Left renal pelvis (tissue), 4 donors: ENCODE results near the gene ETS1. TPM values are rescaled to one million over a fixed set of nuclear protein-coding genes. Genes with fewer than 3 reads are reported as not detected.
A peak's percentile ranks its signal among the peaks of the same experiment; 100 is the strongest.

ENCODE experiments used
- DNase-seq, 4 donors: peaks; one replicate each; pipeline ENCODE4 v3.0.0-alpha.2; 2013; ENCODE audit warnings: low read depth in 4 of 4, low spot score in 3 of 4
- polyA plus RNA-seq, 4 donors: library from polyadenylated mRNA; unstranded; fragments of 120-200 nt; gene quantifications; one replicate each; pipeline ENCODE4 v1.2.1, GENCODE V29; 2013; ENCODE audit not compliant: insufficient read length in 4 of 4

Gene ETS1
- polyA plus RNA-seq, 4 donors: 61.3 to 83.5 (median 70.9) TPM

DNA sequence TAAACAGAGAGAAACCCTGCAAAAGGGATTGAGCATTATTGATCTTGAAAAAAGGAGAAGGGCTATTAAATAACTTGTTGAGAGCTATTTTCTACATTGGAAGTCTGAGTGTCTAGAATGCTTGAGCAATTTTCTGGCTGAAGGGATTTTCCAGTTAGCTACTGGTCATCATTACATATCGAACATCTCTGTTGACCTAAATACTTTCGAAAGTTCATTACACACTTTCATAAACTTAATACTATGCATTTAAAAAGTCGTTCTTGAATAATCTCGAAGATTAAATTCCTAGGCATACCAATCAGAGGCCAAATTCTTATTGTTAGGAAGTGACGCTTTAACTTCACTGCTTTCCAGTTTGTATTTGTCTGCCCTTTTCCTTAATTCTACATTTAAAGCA, 13.7 kb downstream of the ETS1 start:
- DNase-seq: no peak

DNA sequence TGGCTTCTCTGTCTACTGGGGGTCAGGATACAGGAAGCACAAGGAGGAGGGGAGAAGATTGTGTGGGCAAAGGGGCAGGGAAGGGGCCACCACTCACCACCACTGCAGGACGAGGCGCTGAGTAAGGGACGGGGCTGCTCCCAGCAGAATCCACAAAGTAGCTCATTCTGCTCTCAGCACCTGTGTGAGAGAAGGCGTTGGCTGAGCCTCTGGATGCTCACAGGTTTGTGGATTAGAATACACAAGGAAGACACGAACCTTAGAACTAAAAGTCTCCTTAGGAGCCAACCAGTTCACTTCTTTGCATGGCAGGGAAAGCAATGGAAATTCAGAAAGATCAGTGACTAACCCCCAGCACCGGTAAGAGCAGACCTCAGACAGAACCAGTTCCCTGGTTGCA, 14.4 kb downstream of the ETS1 start:
- no peak for DNase-seq

DNA sequence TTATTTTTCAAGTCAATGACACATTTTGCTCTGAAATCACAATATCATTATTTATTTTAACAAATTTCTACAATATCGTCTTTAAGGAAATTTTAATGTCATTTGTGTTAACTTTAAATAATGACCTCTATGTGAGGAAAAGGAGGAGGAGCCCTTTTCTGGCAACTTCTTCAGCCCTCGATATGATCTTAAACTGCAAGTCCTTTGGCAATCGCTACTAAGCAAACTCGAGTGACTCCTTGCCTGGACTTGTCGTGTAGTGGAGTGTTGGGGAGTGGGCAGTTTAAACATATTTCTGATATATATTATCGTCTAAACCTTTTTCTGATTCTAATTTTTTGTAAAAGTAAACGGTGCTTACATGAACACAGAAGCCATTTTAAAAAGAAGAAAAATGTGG, 16.7 kb downstream of the ETS1 start:
- DNase-seq: no peak

DNA sequence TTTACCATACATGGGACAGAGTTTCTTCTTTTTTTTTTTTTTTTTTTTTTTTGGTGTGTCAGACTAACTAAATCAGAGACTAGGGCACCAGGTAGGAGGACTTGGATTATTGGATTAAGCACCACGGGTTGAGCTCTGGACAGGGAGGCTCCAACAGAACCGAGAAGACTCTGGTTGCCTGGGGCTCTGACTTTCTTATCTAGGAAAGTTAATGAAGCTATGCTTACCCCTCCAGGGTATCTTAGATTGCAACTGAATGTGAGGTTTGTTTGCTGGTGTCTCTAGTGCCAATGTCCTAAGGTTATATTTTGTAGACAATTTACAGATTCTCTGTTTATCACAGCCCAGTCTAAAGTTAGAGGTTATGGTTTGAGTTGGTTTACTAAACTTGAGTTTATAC, 18.1 kb downstream of the ETS1 start:
- DNase-seq: no peak

DNA sequence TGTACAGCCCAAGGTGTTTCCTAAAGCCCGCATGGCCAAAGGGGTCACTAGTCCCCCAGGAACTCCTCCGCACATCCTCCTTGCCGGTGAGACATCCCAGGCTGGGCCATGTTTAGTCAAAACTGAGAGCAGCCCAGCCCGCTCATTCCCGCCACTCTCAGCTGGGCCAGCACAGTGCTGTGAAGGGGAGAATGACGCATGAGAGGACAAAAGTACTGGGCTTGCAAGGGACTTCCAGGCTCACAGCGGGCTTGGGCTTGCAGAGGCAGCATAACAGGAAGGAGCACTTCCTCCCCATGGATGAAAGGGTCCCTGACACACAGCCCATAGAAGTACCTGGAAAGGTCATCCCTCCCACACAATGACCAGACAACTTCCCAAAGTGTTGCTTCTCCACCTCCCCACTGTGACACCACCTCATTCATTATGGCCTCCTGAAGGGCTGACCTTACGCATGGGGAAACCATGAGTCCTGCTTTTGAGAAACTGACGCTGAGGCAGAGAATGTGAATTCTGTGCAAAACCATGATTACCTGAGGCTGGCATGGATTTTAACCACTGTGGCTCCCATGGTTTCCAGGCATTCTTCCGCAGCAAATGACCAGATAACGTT, 19.1 kb downstream of the ETS1 start:
- no peak for DNase-seq

DNA sequence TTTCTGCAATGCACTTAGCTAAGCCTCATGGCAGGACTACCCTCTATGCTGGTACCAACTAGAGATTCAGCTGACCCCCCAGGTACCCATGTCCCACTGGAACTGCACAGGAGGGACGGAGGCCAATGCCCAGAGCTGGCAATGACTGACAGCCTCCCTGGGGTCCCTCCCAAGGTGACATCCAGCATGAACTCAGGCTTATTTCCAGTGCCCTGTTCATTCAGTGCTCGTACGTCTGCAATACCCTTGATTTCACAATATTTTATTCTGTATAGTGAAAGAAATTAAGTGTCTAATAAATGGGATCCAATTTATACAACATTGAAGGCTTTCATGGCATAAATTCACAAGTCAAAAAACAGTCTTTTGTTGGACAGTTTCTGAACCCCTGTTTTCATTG, 20.2 kb downstream of the ETS1 start:
- no peak for DNase-seq

DNA sequence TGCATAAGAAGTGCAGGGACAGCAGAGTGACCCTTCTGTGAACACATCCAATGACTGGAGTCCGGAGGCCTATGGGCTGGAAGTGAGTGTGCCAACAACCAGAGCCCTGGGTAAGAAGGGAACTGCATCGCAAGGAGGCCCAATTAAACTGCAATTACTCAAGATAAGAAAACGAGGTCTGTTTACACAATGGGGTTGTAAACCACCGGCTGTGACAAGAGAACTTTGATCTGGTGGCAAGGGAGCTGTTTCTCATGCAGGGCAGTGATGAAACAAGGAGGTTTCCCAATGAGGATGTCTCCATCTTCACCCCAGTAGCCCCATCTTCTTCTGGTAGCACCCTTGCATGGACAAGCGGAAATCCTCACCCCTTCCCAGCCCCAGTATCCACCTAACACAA, 21.5 kb downstream of the ETS1 start:
- no peak for DNase-seq

DNA sequence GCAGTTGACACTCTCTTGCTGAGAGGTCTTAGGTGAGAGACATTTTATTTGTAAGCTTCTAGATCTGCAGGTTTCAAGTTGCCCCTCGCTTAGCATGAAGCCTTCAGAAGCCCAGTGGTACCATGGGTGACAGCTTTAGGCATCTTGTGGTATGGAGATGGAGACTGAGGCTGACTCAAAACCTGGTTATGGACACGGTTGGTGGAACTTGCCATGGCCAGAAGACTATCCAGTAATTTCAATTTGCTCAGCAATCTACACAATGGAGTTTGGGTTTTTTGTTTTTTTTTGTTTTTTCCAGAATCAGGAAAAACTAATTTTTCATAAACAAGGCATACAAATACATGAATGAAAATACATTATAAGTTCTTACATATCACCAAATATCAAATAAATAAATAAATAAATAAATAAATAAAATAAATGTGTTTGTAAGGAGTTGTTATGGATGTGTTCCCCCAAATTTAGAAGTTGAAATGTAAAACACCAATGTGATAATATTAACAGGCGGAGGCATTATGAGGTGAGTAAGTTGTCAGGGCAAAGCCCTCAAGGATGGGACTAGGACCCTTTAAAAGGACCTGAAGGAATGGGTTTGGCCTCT, 22.6 kb downstream of the ETS1 start:
- DNase-seq: no peak

DNA sequence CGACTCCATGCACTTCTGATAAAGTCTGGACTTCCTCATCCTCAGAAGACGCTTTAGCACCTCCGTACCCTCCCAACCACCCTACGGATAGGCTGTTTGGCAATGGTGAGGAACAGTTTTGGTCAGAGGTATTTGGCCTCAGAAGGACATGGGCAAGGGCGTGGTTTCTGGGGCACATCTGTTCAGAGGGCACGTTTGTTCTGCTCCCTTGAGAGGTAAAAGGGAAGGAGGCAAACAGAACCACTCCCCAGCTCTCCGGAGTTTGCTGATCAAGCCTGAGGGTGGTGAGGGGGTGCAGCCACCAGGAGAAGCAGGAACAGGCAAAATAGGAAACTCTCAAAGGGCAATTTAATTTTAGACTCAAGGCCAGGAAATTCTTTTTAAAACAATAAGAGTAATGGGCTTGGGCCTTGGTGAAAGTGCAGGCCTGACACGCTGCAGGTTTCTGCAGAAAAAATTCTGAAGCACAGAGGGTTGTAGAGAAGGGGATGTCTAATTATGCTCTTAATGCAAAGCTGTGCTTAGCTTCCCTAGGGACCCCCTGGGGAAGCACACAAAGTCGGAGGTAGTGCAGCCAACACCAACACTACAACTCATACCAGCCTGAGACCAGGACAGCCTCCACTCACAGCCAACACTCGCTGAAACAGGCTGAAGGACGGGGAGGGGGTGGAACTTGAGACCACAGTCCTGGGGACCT, 23.3 kb downstream of the ETS1 start:
- no peak for DNase-seq

DNA sequence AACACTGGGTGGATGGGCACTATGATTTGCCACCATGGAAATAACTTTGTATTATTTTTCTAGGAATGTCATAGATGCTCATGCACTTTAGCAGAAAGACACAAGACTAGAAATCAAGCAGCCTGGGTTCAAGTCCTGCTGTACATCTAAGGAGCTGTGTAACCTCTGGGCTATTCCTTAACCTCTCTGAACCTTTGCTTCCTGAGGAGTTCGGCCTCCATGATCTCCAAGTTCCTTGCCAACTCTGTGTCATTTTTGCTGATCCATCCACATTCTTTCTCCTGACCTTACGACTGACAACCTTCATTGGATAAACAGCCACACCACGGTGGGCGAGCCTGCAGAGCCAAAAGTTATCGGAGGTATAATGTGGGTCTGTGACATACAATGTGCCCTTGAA, 24.1 kb downstream of the ETS1 start:
- DNase-seq: no peak

DNA sequence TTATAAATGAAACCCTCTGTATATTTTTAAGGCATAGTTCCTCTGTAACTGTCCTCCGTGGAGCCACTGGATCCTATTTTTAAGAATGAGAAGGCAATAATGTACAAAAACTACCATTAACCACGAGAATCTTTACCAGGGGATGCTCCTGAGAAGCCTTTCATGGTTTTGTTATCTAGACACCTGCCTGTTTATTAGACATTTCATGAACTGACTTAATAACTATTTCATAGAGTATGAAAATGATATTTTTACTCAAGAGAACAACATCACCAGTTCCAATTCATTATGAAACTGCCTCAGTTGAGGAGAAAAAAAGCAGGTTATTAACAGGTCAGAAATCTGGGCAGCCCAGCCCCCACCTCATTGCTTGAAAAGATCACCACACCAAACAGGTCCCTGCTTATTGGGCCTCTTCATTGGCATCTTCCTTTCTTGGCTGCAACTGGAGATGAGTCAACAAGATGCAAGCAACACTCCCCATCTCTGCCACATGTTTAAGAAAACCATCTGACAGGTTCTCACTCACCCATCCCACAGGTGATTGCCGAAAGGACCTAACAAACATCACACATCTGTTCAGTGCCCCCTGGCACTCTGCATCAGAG, 27.8 kb downstream of the ETS1 start:
- DNase-seq: no peak

DNA sequence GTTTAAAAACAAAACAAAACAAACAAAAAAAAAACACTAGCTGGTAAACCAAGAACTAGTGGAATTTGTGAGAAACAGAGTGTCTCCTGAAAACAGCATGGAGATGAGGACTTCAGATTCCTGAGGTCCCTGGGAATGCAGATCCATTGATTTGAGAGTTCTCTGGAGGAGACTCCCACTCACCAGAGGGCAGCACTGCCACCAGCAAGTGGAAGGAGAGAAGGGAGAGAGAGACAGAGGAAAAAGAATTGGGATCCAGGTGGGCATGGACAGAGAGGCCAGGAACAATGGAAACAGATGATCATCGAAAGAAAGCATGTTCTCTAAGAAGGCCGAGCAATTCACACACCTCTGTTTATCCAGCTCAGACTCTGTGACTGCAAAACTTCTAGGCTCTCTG, 31.8 kb downstream of the ETS1 start:
- no peak for DNase-seq

DNA sequence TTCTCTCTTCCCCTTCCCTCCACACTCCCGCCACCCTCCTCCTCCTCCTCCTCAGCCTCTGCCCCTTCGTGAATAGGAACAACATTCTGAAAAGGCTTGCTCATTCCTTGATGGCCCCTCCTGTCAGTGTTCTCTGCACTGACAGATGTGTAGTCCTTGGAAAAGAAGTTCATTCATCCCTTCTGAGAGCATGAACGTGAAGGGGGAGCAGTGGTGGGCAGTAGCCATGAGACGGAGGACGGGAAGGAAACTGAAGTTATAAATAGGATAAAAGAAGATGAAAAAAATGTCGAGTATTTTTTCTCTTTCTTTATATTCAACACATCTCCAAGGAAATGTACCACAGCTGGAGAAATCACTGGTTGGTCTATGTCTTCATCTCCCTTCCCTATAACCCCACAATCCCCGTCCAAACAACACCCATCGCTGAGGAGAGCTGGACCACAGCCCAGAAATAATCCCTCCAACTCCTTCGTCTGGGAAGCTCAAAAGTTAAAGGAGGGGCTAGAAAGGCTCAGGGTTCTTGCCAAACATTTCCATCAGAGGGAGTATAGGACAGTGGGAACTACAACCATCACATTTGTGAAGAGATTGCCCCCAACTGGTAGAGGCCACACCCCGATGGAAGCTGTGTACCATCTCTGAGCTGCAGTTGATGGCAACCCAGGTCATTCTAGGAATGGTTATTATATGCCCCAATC, 33.5 kb downstream of the ETS1 start:
- DNase-seq: peak in 1 of 4 donors; percentile 60

DNA sequence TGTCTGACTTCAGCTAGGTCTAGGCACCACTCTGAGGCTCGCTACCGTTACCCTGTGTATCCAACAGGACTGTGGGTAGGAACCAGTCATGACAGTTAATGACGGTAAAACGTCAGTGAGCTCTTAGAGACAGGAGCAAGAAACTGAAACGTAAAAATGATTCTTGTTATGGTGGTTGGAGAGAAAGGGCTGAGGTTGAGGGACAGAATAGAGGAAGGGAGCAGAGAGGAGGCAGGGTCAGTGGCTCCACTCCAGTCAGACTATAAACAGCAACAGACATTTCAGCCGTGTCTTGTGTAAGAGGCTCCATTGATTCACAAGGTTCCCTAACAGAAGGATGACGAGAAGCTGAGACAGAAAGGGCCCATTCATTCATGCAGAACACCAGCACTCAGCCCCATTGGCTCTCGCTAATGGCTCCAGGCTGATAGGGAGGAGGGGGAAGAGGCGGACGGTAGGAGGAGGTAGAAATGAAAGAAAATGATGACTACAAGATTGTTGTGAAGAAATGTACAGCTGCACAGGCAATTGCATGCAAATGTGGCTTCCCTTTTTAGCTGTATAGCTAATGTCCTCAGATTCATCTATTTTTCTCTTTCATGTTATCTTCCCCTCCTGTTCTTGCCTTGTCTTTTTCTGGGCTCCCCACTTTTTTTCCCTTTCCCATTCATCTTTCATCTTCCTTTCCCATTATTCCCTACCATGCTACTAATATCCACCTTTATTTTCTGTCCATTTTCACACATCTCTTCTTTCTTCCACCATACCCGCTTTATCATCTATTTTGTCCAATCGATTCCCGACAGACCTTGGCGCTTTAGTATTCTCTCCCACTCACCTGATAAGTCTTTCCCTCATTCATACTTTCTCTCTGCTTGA, 34.3 kb downstream of the ETS1 start:
- no peak for DNase-seq

DNA sequence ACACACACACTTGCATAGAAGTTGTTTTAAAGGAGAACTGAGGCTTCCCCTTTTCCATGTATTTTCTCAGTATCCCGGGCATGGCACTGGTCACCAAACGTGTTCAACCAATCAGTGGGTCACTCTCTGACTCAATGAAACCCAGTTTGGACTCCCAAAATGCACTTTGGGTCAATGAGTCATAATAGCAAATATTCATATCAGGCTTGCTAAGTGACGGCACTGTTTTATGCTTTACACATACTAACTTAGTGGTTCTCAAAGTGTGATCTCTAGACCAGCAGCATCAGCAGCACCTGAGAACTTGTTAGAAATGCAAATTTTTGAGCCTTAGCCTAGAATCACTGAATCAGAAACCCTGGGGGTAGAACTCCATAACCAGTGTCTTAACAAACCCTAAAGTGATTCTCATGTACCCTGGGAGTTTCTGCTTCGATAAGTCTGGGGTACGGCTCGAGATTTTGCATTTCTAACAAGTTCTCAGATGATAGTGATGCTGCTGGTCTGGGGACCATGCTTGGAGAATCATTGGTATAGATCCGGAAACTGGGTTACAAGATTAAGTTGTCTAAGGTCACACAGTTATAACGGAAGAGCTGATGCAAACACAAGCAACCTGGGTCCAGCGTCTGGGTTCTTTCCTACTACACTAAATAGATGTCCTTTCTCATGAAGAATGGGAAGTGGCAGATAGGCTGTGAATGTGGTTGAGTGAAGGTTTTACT, 35.6 kb downstream of the ETS1 start:
- DNase-seq: no peak

DNA sequence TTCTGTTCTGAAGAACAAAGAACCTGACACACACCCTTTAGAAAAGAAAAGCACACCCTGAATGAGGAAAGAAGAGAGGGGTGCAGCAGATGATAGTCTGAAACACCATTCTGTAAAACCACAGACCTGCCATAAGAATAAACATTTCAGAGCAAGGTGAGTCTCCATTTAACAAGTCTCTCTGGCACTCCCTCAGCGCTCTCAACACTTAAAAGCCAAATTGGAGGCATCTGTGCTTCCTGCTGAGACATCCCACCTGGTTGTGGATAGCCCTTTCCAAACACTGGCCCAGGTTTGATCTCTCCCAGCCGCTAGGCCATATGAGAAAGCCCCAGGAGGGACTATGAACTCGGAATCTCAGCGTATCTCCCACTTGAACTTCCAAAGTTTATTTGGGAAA, 36.3 kb downstream of the ETS1 start:
- DNase-seq: no peak

DNA sequence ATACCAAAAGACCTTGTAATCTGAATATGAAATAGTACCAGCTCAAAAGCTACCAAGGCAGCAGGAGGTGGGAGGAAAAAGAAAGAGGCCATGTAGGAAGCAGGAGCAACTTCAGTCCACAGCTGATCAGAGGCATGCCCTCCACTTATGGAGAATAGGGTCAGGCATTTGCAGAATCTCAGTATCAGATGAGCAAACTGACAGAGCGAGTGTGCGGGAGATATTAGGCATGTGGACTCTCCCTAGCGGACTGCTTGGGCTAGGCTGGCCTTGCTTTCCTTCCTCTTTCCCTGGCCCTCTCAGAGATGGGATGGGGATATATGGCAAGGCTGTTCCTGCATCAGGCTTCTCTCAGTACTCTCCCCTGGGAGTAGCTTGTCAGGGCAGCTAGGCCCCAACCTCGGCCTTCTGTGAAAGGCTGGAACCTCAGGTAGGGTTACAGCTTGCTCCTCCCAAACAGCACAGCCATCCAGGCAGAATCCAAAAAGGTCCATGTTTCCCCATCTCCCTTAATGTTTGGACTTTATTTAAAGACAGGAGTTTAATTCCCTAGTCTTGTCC, 37.0 kb downstream of the ETS1 start:
- DNase-seq: no peak

DNA sequence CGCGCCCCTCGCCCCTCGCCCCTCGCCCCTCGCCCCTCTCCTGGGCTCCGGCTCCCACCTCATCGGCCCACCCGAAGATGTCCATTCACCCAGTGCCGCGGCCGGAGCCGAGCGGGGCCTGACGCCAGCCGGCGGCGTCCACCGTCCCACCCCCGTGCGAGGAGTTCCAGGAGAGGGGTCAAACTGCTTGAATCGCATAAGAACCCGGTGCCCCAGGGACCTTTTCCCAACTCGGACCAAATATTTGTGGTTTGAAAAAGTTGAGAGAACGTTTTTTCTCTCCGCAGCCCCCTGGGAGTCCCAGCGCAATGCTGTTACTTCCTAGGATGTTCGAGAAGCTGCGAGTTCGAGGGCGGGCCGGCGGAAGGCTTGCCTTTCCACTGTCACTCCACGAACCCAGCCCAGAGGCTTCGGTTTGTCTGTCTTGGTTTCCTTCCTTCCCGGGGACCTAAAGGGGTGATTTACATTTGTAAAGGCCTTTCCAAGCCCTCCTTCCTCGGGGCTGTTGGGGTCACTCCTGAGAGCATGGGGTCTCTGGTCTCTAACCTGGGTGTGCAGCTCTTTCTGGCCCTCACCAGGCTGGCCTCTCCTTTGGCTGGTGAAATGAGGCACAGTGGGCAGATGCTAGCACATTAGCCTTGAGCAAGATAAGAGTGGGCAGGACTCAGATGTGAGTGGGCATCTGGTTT, 38.0 kb downstream of the ETS1 start:
- no peak for DNase-seq
